ENCODE measurements around the gene ZNRD2. TPM values are rescaled to one million over a fixed set of nuclear protein-coding genes. Genes with fewer than 3 reads are reported as not detected.

ZNRD2 gene
- total RNA-seq, 1 donor from 2014 or later: 32.2 TPM

DNA sequence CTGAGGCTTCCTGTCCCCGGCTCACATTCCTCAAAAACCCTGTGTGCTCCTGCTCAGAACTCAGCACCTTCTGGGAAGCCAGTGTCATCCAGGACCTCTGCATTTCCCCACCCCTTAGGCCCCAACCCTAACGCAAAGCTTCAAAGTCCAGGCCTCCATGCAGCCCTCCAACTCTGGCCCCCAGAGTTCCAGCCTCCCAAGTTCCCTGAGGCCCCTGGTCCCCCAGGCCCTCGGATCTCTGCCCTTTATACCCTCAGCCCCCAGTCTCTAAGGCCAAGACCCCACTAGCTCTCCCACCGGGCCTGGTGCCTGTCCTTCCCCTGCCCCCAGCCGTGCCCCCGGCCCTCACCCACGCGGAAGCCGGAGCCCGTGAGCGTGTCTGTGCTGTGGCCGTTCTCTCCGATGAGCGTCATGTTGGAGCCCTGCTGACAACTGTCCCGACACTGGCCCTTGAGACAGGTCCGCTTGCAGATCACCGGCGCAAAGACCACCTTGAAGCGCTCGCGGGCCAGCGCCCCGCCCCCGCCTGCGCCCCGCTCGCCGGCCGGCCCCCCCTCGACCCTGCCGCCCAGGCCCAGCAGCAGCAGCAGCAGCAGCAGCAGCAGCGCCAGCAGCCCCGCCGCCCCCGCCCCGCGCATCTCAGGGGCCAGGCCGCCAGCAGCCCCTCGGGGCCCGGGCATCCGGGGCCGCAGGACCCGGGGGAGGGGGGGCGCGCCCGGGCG is 12.8 kb upstream of the ZNRD2 start:
- H3K36me3 Mint-ChIP-seq: peaks cover 2% of the 10 kb centered on the region
- no peaks in the 10 kb centered on the region for H3K9me3 Mint-ChIP-seq
- peaks cover 49% of the 10 kb centered on the region for H3K4me1 Mint-ChIP-seq (ENCODE audit: unreplicated experiment)
- H3K27ac Mint-ChIP-seq: peak overlapping the region; percentile 89
- TF ChIP-seq, protein P1, sequence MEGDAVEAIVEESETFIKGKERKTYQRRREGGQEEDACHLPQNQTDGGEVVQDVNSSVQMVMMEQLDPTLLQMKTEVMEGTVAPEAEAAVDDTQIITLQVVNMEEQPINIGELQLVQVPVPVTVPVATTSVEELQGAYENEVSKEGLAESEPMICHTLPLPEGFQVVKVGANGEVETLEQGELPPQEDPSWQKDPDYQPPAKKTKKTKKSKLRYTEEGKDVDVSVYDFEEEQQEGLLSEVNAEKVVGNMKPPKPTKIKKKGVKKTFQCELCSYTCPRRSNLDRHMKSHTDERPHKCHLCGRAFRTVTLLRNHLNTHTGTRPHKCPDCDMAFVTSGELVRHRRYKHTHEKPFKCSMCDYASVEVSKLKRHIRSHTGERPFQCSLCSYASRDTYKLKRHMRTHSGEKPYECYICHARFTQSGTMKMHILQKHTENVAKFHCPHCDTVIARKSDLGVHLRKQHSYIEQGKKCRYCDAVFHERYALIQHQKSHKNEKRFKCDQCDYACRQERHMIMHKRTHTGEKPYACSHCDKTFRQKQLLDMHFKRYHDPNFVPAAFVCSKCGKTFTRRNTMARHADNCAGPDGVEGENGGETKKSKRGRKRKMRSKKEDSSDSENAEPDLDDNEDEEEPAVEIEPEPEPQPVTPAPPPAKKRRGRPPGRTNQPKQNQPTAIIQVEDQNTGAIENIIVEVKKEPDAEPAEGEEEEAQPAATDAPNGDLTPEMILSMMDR (conservative IDR thresholded peaks at IDR 0.05): no peak
- peaks cover 2% of the 10 kb centered on the region for H3K27me3 Mint-ChIP-seq
- no peak for DNase-seq (ENCODE audit: extremely low spot score, unreplicated experiment)
- peak overlapping the region; percentile 86 for H3K4me3 Mint-ChIP-seq

DNA sequence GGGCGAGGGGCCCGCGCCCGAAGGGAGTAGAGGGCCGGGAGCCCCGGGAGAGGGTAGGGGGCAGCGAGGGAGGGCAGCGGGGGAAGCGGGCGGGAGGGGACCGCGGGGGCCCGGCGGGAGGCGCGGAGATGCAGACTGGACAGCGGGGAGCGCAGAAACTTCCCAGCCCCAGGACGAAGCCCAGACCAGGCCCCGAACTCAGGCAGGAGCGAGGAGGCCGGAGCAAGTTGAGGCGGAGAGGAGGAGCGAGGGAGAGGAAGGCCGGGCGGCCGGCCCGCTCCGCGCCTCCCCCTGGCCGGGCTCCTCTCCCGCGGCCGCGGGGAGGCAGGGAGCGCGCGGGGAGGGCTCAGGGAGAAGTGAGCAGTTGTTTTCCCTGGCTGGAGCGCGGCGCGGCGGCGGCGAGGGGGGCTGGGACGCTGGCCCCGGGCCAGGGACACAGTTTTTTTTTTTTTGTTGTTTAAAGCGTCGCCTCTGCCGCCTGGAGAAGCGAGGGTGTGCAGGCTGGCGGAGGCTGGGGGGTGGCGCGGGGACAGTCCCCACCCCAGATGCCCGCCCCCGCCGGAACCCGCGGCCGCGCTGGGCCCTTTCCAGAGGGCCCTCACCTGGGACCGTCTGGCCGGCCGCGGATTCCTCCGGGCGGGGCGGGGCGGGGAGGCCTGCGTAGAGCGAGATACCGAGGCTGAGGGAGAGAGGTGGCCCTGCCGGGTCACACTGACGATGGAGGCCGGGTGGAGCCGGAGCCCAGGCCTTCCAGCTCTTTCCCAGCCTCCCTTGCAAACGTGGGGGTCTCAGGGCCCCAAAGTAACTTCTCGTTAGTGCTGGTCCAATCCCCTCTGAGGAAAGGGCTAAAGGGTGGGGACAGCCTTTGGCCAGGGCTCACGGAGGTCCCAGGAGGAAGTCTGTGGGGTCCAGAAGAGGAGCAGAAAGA is 12.0 kb upstream of the ZNRD2 start, which contains the start of gene LTBP3:
LTBP3 (minus strand) TSS at position 358 of the 928 bp plus-strand sequence. CDS start 400 bp downstream, outside the sequence.
- H3K4me1 Mint-ChIP-seq (ENCODE audit: unreplicated experiment): peaks cover 42% of the 10 kb centered on the region
- peak within 1 kb of the TSS; percentile 92 for H3K27ac Mint-ChIP-seq
- peaks cover 2% of the 10 kb centered on the region for H3K27me3 Mint-ChIP-seq
- DNase-seq (ENCODE audit: extremely low spot score, unreplicated experiment): no peak
- TF ChIP-seq, protein P1 (conservative IDR thresholded peaks at IDR 0.05): no peak
- no peaks in the 10 kb centered on the region for H3K36me3 Mint-ChIP-seq
- H3K4me3 Mint-ChIP-seq: peak within 1 kb of the TSS; percentile 86
- no peaks in the 10 kb centered on the region for H3K9me3 Mint-ChIP-seq

DNA sequence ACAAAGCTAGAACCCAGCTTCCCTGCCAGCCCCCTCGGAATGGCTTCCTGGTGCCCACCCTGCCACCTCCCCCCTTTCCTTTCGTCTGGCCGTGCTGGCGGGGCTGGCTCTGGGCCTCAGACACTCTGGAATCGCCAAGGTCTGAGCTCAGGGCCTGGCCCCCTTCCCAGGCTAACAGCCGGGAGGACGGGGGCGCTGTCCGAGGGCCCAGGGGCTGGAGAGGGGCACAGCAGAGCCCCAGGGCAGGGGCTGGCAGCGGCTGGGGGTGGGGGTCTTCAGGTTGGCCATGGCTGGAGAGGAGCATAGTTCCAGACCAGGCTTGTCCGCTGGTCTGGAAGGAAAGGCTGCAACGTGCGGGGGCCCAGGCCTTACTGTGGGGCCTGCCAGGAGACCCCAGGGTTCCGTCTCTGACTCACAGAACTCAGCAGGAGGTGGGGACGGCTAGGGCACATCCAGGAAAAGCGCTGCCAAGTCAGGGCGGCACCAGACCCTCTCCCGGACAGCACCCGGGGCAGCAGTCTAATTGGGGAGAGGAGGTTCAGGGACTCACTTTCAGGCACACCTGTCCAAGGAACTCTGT is 11.3 kb upstream of the ZNRD2 start:
- Mint-ChIP-seq H3K4me1 (ENCODE audit: unreplicated experiment) (peaks cover 42% of the 10 kb centered on the region), H3K9me3 (no peaks in the 10 kb centered on the region), H3K27me3 (peaks cover 2% of the 10 kb centered on the region), H3K4me3 (peak overlapping the region; percentile 74), H3K27ac (peak overlapping the region; percentile 92), H3K36me3 (no peaks in the 10 kb centered on the region)
- DNase-seq (ENCODE audit: extremely low spot score, unreplicated experiment): no peak
- TF ChIP-seq, protein P1 (conservative IDR thresholded peaks at IDR 0.05): no peak

DNA sequence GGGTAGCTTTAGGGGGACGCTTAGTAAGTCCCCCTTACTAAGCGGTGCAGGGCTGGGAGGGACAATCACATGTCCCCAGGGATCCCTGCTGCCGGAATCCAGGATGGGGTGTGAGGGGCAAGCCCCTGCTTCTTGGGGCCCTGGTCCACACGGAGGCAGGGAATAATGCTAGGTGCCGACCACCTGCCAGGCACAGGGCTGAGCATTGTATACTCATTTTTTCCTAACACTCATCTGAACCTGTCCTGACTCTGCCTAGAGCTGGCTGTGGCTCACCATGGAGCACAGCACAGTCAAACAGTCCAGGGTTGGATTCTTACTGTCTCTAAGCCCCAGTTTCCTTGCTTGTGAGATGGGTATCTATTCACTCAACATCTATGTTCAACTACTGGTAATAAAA is 10.7 kb upstream of the ZNRD2 start:
- Mint-ChIP-seq H3K9me3 (no peaks in the 10 kb centered on the region), H3K27ac (peak overlapping the region; percentile 92), H3K4me3 (peak overlapping the region; percentile 71), H3K4me1 (ENCODE audit: unreplicated experiment) (peaks cover 39% of the 10 kb centered on the region), H3K36me3 (no peaks in the 10 kb centered on the region), H3K27me3 (peaks cover 2% of the 10 kb centered on the region)
- DNase-seq (ENCODE audit: extremely low spot score, unreplicated experiment): no peak
- TF ChIP-seq, protein P1 (conservative IDR thresholded peaks at IDR 0.05): no peak

DNA sequence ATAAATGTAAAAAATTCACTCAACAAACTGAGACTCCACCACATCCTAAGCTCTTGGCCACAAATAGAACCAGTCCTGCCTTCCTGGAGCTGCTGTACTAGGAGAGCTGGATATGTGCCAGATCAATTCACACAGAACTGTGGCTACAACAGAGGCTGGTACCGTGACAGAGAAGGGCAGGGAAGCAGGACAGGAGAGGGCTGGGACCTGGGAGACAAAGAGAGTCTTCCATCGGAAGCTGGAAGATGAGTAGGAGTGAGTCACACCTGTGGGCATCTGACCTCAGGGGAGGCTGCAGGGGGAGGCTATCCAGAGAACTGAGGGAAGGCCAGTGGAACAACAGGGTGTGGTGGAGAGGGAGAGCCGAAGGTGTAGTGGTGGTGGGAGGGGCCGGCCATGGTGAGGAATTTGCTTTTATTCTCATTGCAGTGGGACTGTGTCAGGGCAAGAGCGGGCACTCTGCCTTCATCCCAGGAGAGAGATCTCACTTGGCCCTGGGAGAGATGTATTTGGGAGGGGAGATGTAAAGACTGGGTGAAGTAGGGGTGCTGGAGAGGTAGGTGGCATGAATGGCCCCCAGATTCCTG is 10.2 kb upstream of the ZNRD2 start:
- TF ChIP-seq, protein P1 (conservative IDR thresholded peaks at IDR 0.05): no peak
- Mint-ChIP-seq H3K36me3 (no peaks in the 10 kb centered on the region), H3K4me1 (ENCODE audit: unreplicated experiment) (peaks cover 34% of the 10 kb centered on the region), H3K9me3 (no peaks in the 10 kb centered on the region), H3K4me3 (peak overlapping the region; percentile 74), H3K27me3 (peaks cover 2% of the 10 kb centered on the region), H3K27ac (peak overlapping the region; percentile 92)
- no peak for DNase-seq (ENCODE audit: extremely low spot score, unreplicated experiment)

All from type B pancreatic cell (in vitro differentiated cells).